ENCODE measurements around the gene HIKESHI.

GRCh38 chr11:86292912-86293616 is 9.0 kb upstream of the HIKESHI start:
- TF ChIP-seq CTCF (conservative IDR thresholded peaks at IDR 0.05; ENCODE audit: low read length): no peak
- no peak for TF ChIP-seq EZH2phosphoT487 (IDR thresholded peaks at IDR 0.05; ENCODE audit: borderline replicate concordance, low read depth, low read length)

Data from OCI-LY7 (cell line).